K562 (cell line): ENCODE data around the gene DCHS2. TPM values are rescaled to one million over a fixed set of nuclear protein-coding genes. Genes with fewer than 3 reads are reported as not detected.

Source experiments
- ATAC-seq: fragments of 200-7000 bp; cut with Tn5 transposase; 3 replicates; pipeline ENCODE4 v1.9.1; 2020; ENCODE audit warnings: moderate library complexity
- BruUV-seq: library from RNA; stranded (reverse); fragments of 400-500 nt; replicated peaks from 2 replicates; lab custom pipeline; 2021; lab: Mats Ljungman, UMichigan
- CTCF ChIA-PET: fragments of 300-600 bp; formaldehyde crosslinking; extraction: SDS; loops from one replicate; lab custom pipeline; 2021; ENCODE audit warnings: low intra/inter-chr PET ratio; lab: Yijun Ruan, JAX
- POLR2A ChIA-PET: fragments of 300-600, 350-650 bp; sonication (Branson Sonifier 250); formaldehyde crosslinking; extraction: SDS; loops from one replicate; lab custom pipeline; 2021; ENCODE audit warnings: antibody characterized with exemption, inconsistent platforms; lab: Yijun Ruan, JAX
- DNase-seq, 4 experiments: peaks; one replicate each; pipeline versions ENCODE4 v3.0.0 to v3.0.0-alpha.2; 2011 to 2018; ENCODE audit warnings: low spot score in 3 of 4, mixed read lengths in 3 of 4; ENCODE audit errors: extremely low read depth in 1 of 4
- FAIRE-seq: peaks from 2 replicates; lab custom pipeline; 2011; peaks lifted over from hg19 to GRCh38; lab: Jason Lieb, UNC
- H2AFZ ChIP-seq: 2 replicates; pipeline ENCODE4 v1.6.0; 2011; ENCODE audit warnings: low read depth, low read length, control low read depth, inconsistent platforms
- H3K27ac ChIP-seq: fragments of 200-600 bp; 3 replicates; pipeline ENCODE4 v1.8.0; 2011; ENCODE audit warnings: low read depth, mild to moderate bottlenecking, control low read depth, inconsistent platforms, low read length, moderate library complexity, mixed read lengths; ENCODE audit errors: extremely low read depth
- H3K27me3 ChIP-seq, 2 experiments: fragments of 300-600 bp in 1 of 2; 2 replicates in 1 of 2; 3 replicates in 1 of 2; pipeline versions ENCODE4 v1.6.0 to v1.8.0; 2011; ENCODE audit warnings: inconsistent platforms in 2 of 2, low read length in 2 of 2, mild to moderate bottlenecking in 1 of 2, mixed read lengths in 1 of 2, moderate library complexity in 1 of 2; ENCODE audit not compliant: control insufficient read depth in 2 of 2, insufficient read depth in 2 of 2
- H3K36me3 ChIP-seq: fragments of 300-600 bp; 3 replicates; pipeline ENCODE4 v1.8.0; 2011; ENCODE audit warnings: mild to moderate bottlenecking, low read length, inconsistent platforms; ENCODE audit not compliant: control insufficient read depth, insufficient read depth
- H3K4me1 ChIP-seq, 2 experiments: fragments of 200-600 bp in 1 of 2; replicated peaks in 1 of 2; 2 replicates in 1 of 2; 3 replicates in 1 of 2; pipeline versions ENCODE4 v1.5.1 to v1.8.0; 2011; ENCODE audit warnings: inconsistent platforms in 2 of 2, low read length in 2 of 2, mild to moderate bottlenecking in 1 of 2, mixed read lengths in 1 of 2, moderate library complexity in 1 of 2; ENCODE audit not compliant: control insufficient read depth in 2 of 2, insufficient read depth in 2 of 2
- H3K4me2 ChIP-seq: 2 replicates; pipeline ENCODE4 v1.6.1; 2011; ENCODE audit warnings: low read length, control low read depth, inconsistent platforms, mixed read lengths; ENCODE audit not compliant: insufficient read depth
- H3K4me3 ChIP-seq: fragments of 200-600 bp; sonication (generic), shearing (Covaris generic); 2 replicates; pipeline ENCODE4 v1.5.1; 2016; ENCODE audit warnings: control low read depth, inconsistent platforms
- H3K79me2 ChIP-seq: fragments of 200-600 bp; 3 replicates; pipeline ENCODE4 v1.8.0; 2011; ENCODE audit warnings: low read length, inconsistent platforms; ENCODE audit not compliant: control insufficient read depth, insufficient read depth
- H3K9ac ChIP-seq, 2 experiments: 2 replicates each; pipeline versions ENCODE4 v1.6.0 to v1.6.1; 2011; ENCODE audit warnings: low read depth in 2 of 2, low read length in 2 of 2, control low read depth in 1 of 2, inconsistent platforms in 1 of 2, mild to moderate bottlenecking in 1 of 2, mixed read lengths in 1 of 2; ENCODE audit not compliant: insufficient read depth in 1 of 2
- H3K9me1 ChIP-seq: one replicate; pipeline ENCODE4 v1.6.0; 2011; ENCODE audit warnings: inconsistent platforms, mild to moderate bottlenecking, low read length, moderate library complexity; ENCODE audit not compliant: control insufficient read depth, insufficient read depth
- H3K9me3 ChIP-seq: replicated peaks from 2 replicates; pipeline ENCODE4 v1.5.1; 2011; ENCODE audit warnings: low read depth, low read length, inconsistent platforms; ENCODE audit not compliant: control insufficient read depth, insufficient read depth
- H4K20me1 ChIP-seq: replicated peaks from 2 replicates; pipeline ENCODE4 v1.6.1; 2011; ENCODE audit warnings: low read length, inconsistent platforms, mixed read lengths; ENCODE audit not compliant: control insufficient read depth, insufficient read depth
- CTBP1 ChIP-seq: fragments of 450-650 bp; IDR thresholded peaks from 2 replicates; pipeline ENCODE4 v1.6.1; 2016; ENCODE audit warnings: borderline replicate concordance
- CTCF ChIP-seq, 3 experiments: IDR thresholded peaks in 2 of 3; conservative IDR thresholded peaks in 1 of 3; 2 replicates each; pipeline ENCODE4 v1.5.1; 2011 to 2012; ENCODE audit warnings: low read length in 3 of 3, mild to moderate bottlenecking in 3 of 3, control low read depth in 2 of 3, improper control_type of control experiment in 1 of 3, inconsistent platforms in 1 of 3, low read depth in 1 of 3, mixed read lengths in 1 of 3, moderate library complexity in 1 of 3; ENCODE audit not compliant: insufficient read depth in 2 of 3
- CTCFL ChIP-seq: IDR thresholded peaks from 2 replicates; pipeline ENCODE4 v1.6.1; 2011; ENCODE audit warnings: borderline replicate concordance, low read depth, mild to moderate bottlenecking, moderate library complexity, low read length; ENCODE audit not compliant: insufficient read depth, poor library complexity, severe bottlenecking
- CXXC5 ChIP-seq: fragments of 250-450 bp; sonication (Bioruptor Pico); IDR thresholded peaks from 2 replicates; pipeline ENCODE4 v1.8.0; 2022; ENCODE audit warnings: inconsistent platforms, mild to moderate bottlenecking, moderate library complexity
- DACH1 ChIP-seq: fragments of 450-650 bp; IDR thresholded peaks from 2 replicates; pipeline ENCODE4 v1.6.1; 2018; ENCODE audit not compliant: partially characterized antibody
- EHMT2 ChIP-seq: fragments of 450-650 bp; IDR thresholded peaks from 2 replicates; pipeline ENCODE4 v1.6.1; 2018; ENCODE audit warnings: antibody characterized with exemption
- GTF2E2 ChIP-seq: fragments of 200-800 bp; sonication (Bioruptor generic); IDR thresholded peaks from 2 replicates; pipeline ENCODE4 v1.6.1; 2016; ENCODE audit warnings: missing genetic modification characterization, missing compliant biosample characterization
- HDAC2 ChIP-seq: fragments of 450-650 bp; IDR thresholded peaks from 2 replicates; pipeline ENCODE4 v1.6.1; 2016; ENCODE audit warnings: mild to moderate bottlenecking
- IRF1 ChIP-seq: sonication (generic); formaldehyde crosslinking; IDR thresholded peaks from 2 replicates; pipeline ENCODE4 v1.8.0; 2022; ENCODE audit warnings: missing genetic modification reagents, mild to moderate bottlenecking, borderline replicate concordance
- RBBP5 ChIP-seq: fragments of 200-600 bp; sonication (generic); IDR thresholded peaks from 2 replicates; pipeline ENCODE4 v1.6.1; 2012; ENCODE audit warnings: borderline replicate concordance, mild to moderate bottlenecking, low read length, control low read depth, inconsistent platforms; ENCODE audit not compliant: insufficient read depth, poor library complexity, severe bottlenecking
- RFX1 ChIP-seq: fragments of 450-650 bp; IDR thresholded peaks from 2 replicates; pipeline ENCODE4 v1.6.1; 2016; ENCODE audit warnings: mild to moderate bottlenecking, moderate library complexity
- TAF1 ChIP-seq: IDR thresholded peaks from 2 replicates; pipeline ENCODE4 v1.6.1; 2011; ENCODE audit warnings: mild to moderate bottlenecking, low read length, moderate library complexity; ENCODE audit not compliant: insufficient read depth, control insufficient read depth, severe bottlenecking; ENCODE audit errors: extremely low read depth
- VEZF1 ChIP-seq: fragments of 200-800 bp; sonication (Bioruptor generic); IDR thresholded peaks from 2 replicates; pipeline ENCODE4 v1.6.1; 2017; ENCODE audit warnings: missing genetic modification characterization, missing compliant biosample characterization
- ZNF764 ChIP-seq: fragments of 250-450 bp; sonication (Bioruptor Pico); IDR thresholded peaks from 2 replicates; pipeline ENCODE4 v1.4.0; 2020; ENCODE audit warnings: low read depth, mild to moderate bottlenecking, moderate library complexity
- ZNF830 ChIP-seq: fragments of 250-450 bp; sonication (Bioruptor Pico); IDR thresholded peaks from 2 replicates; pipeline ENCODE4 v1.5.0; 2021; ENCODE audit warnings: mild to moderate bottlenecking
- WGBS: fragments of 100-300 bp; shearing (Covaris generic); methylation state at CpG from one replicate; pipeline ENCODE4 v1.1.6; 2016; ENCODE audit warnings: low coverage, mixed read lengths; ENCODE audit not compliant: insufficient coverage; ENCODE audit errors: missing lambda C conversion rate; 5-methylcytosine and 5-hydroxymethylcytosine counted together
- in situ Hi-C: fragments of 300-500 bp; cut with MboI; formaldehyde crosslinking; loops from 4 replicates; pipeline ENCODE4 v1.15.0; 2018; ENCODE audit warnings: inconsistent platforms, mixed read lengths
- intact Hi-C: fragments of 100-400 bp; cut with micrococcal nuclease; formaldehyde crosslinking; loops from 2 replicates; pipeline ENCODE4 v1.14.2; 2022
- polyA plus RNA-seq, 8 experiments: library from polyadenylated mRNA; depleted of rRNA in 4 of 8; stranded (reverse) in 5 of 8; unstranded in 3 of 8; fragments of >200 nt; fragmentation: Nextera tagmentation in 2 of 8; fragmentation: Illumina TruSeq in 1 of 8; extraction: Ambion mirVana in 2 of 8; extraction: Trizol in 1 of 8; gene quantifications; 2 replicates each; pipeline versions ENCODE4 v1.2.1 to v1.2.3, GENCODE V29; 2011 to 2014; ENCODE audit warnings: inconsistent platforms in 1 of 8, missing spikeins in 1 of 8
- total RNA-seq, 7 experiments: library from RNA; depleted of rRNA in 6 of 7; stranded (reverse); fragments of >200 nt in 6 of 7; fragmentation: Illumina TruSeq in 2 of 7; extraction: Trizol in 2 of 7; gene quantifications; 2 replicates each; pipeline versions ENCODE4 v1.2.1 to v1.2.3, GENCODE V29; 2011 to 2021; ENCODE audit warnings: low replicate concordance in 1 of 7

Gene DCHS2
- total and polyA plus RNA-seq, 9 of the 15 experiments (the other 6 are each of a cell fraction or from before 2014, with no cell fraction given), result 0.49 to 7.1 (median 5.3) TPM

- ChIA-PET POLR2A (interaction anchor here (0.6 to 2.4 kb wide), 5 partner anchors 9 to 80 kb away, joined by 3 to 7 read pairs (median 3); no protein-coding TSS in a partner anchor), CTCF (no interaction called here)
- no peaks in the 10 kb centered on the region for H3K9me3 ChIP-seq
- H3K27me3 ChIP-seq, result no peaks in the 10 kb centered on the region
- in situ Hi-C loops (no loop called here), intact Hi-C loops (loop anchor here (2.0 kb wide), 2 partner anchors 43 to 91 kb away; no protein-coding TSS in a partner anchor)
- peak overlapping the region; percentile 91 for H2AFZ ChIP-seq
- WGBS, result 1% methylated on average over 10 of the region's 10 CpGs
- H3K9me1 ChIP-seq, result no peaks in the 10 kb centered on the region
- DNase-seq (peak; percentile 10 to 68 (median 31)), FAIRE-seq (peak; percentile 35), ATAC-seq (peak; percentile 80)
- peak overlapping the region; percentile 85 for H3K4me2 ChIP-seq
- peaks cover 3% of the 10 kb centered on the region; the same call in 2 of the 3 replicates for H3K79me2 ChIP-seq
- no peaks in the 10 kb centered on the region for H4K20me1 ChIP-seq
- peak overlapping the region; percentile 41 for H3K4me3 ChIP-seq
- H3K27ac ChIP-seq, result peak overlapping the region; percentile 65
- H3K9ac ChIP-seq, result peak overlapping the region; percentile 38 to 66
- no TSS peak for BruUV-seq
- H3K36me3 ChIP-seq, result no peaks in the 10 kb centered on the region
- peaks cover 0 to 8% of the 10 kb centered on the region in 2 experiments; a peak in 4 of 5 replicates for H3K4me1 ChIP-seq
- no peak for TF ChIP-seq RFX1
- TF ChIP-seq CTCFL, result peak; percentile 27
- TF ChIP-seq DACH1, result peak; percentile 46
- no peak for TF ChIP-seq HDAC2
- TF ChIP-seq GTF2E2 (tag), result no peak
- TF ChIP-seq IRF1 (CRISPR knock-in tag), result no peak
- 0 out of 2 replicates have a peak, but pooled peaks have one; percentile 20 for TF ChIP-seq VEZF1
- TF ChIP-seq EHMT2, result 0 out of 2 replicates have a peak, but pooled peaks have one; percentile 15
- TF ChIP-seq TAF1, result no peak
- TF ChIP-seq RBBP5, result peak; percentile 4
- TF ChIP-seq CTBP1, result peak; percentile 62; the same call in 1 of the 2 replicates
- TF ChIP-seq CXXC5 (CRISPR knock-in tag), result peak; percentile 35; the same call in 1 of the 2 replicates
- peak; percentile 27 to 47 (median 32); a peak in 4 of 6 replicates for TF ChIP-seq CTCF (IDR thresholded peaks at IDR 0.05 in 2 of 3, conservative IDR thresholded peaks at IDR 0.05 in 1 of 3; ENCODE audit: insufficient read depth in 2 of 3, low read depth in 1 of 3, low read length in 3 of 3)
- TF ChIP-seq ZNF830, result no peak
- TF ChIP-seq ZNF764 (CRISPR knock-in tag), result no peak
Measured at GRCh38 chr4:154416190-154416547, 75.4 kb downstream of the DCHS2 start.
